Stimulated activated CD8-positive, alpha-beta memory T cell treated with anti-CD3 and anti-CD28 coated beads, Interleukin-12 subunit alpha, Interleukin-12 subunit beta, amount 100 ng/mL, for 4 hours (primary cell): Measurements from ENCODE around the gene ANKH.
"Not testable (repeated sequence)": the region's sequence is repeated elsewhere in the genome, so short reads cannot be mapped to it uniquely, and the experiment has no call there.

ENCODE experiments used
- DNase-seq: peaks from one replicate; pipeline ENCODE4 v3.0.0-alpha.2; 2020; ENCODE audit warnings: low read depth

ANKH gene

GRCh38 chr5:14854799-14855198, 16.8 kb downstream of the ANKH start:
- no peak for DNase-seq

GRCh38 chr5:14853685-14854084, 17.9 kb downstream of the ANKH start:
- DNase-seq: no peak

GRCh38 chr5:14852779-14853178, 18.8 kb downstream of the ANKH start:
- DNase-seq: no peak

GRCh38 chr5:14851999-14852526, 19.5 kb downstream of the ANKH start:
- DNase-seq: no peak

- DNase-seq: no peak
Measured at GRCh38 chr5:14851597-14851996, 20.0 kb downstream of the ANKH start.

GRCh38 chr5:14851050-14851419, 20.5 kb downstream of the ANKH start:
- DNase-seq: no peak

GRCh38 chr5:14850419-14851049, 21.0 kb downstream of the ANKH start:
- DNase-seq: no peak

GRCh38 chr5:14849516-14850294, 21.9 kb downstream of the ANKH start:
- DNase-seq: no peak

GRCh38 chr5:14848942-14849341, 22.6 kb downstream of the ANKH start:
- not testable (repeated sequence) for DNase-seq

GRCh38 chr5:14848385-14848784, 23.2 kb downstream of the ANKH start:
- DNase-seq: no peak

- DNase-seq: no peak
Measured at GRCh38 chr5:14847471-14847870, 24.1 kb downstream of the ANKH start.

- no peak for DNase-seq
Measured at GRCh38 chr5:14842117-14842516, 29.5 kb downstream of the ANKH start.

- DNase-seq: no peak
Measured at GRCh38 chr5:14840624-14841023, 31.0 kb downstream of the ANKH start.

- DNase-seq: no peak
Measured at GRCh38 chr5:14838396-14839319, 32.9 kb downstream of the ANKH start.

GRCh38 chr5:14837423-14838122, 34.0 kb downstream of the ANKH start:
- not testable (repeated sequence) for DNase-seq

- DNase-seq: no peak
Measured at GRCh38 chr5:14834584-14835550, 36.7 kb downstream of the ANKH start.

GRCh38 chr5:14834062-14834461, 37.5 kb downstream of the ANKH start:
- no peak for DNase-seq

- no peak for DNase-seq
Measured at GRCh38 chr5:14831006-14831338, 40.6 kb downstream of the ANKH start.

GRCh38 chr5:14830210-14831005, 41.2 kb downstream of the ANKH start:
- no peak for DNase-seq

GRCh38 chr5:14829396-14829795, 42.2 kb downstream of the ANKH start:
- DNase-seq: no peak
